HG03571 (cell line): ENCODE results near the gene FNDC3B.

Experiments
- ATAC-seq: cut with Tn5 transposase; IDR thresholded peaks from one replicate; pipeline ENCODE4 v1.9.1; 2021; ENCODE audit not compliant: unreplicated experiment

Gene FNDC3B

GRCh38 chr3:172132721-172133311, 93.4 kb downstream of the FNDC3B start:
- ATAC-seq = no peak

- ATAC-seq = no peak
Observed at GRCh38 chr3:172133838-172134237, 94.5 kb downstream of the FNDC3B start.

- ATAC-seq = peak; percentile 43
Observed at GRCh38 chr3:172134352-172134751, 95.0 kb downstream of the FNDC3B start.

- ATAC-seq = no peak
Observed at GRCh38 chr3:172135185-172135584, 95.8 kb downstream of the FNDC3B start.

- ATAC-seq = no peak
Observed at GRCh38 chr3:172135820-172136219, 96.4 kb downstream of the FNDC3B start.

- ATAC-seq = no peak
Observed at GRCh38 chr3:172136330-172136729, 97.0 kb downstream of the FNDC3B start.

- no peak for ATAC-seq
Observed at GRCh38 chr3:172137287-172138192, 98.2 kb downstream of the FNDC3B start.

- no peak for ATAC-seq
Observed at GRCh38 chr3:172138193-172138537, 98.8 kb downstream of the FNDC3B start.

GRCh38 chr3:172138792-172139507, 99.6 kb downstream of the FNDC3B start:
- peak; percentile 31 for ATAC-seq

- no peak for ATAC-seq
Observed at GRCh38 chr3:172139528-172140276, 100.3 kb downstream of the FNDC3B start.

GRCh38 chr3:172140499-172141391, 101.4 kb downstream of the FNDC3B start:
- ATAC-seq = no peak

GRCh38 chr3:172142051-172142863, 102.9 kb downstream of the FNDC3B start:
- ATAC-seq = peak; percentile 80

GRCh38 chr3:172142864-172143451, 103.6 kb downstream of the FNDC3B start:
- ATAC-seq = peak; percentile 4

GRCh38 chr3:172143739-172144497, 104.5 kb downstream of the FNDC3B start:
- ATAC-seq = no peak

GRCh38 chr3:172144601-172145000, 105.2 kb downstream of the FNDC3B start:
- no peak for ATAC-seq

- peak; percentile 31 for ATAC-seq
Observed at GRCh38 chr3:172145031-172145686, 105.8 kb downstream of the FNDC3B start.

- ATAC-seq = no peak
Observed at GRCh38 chr3:172146349-172146748, 107.0 kb downstream of the FNDC3B start.
